GM19238 (cell line): ENCODE results near the gene CACNA2D2.
"Not testable (repeated sequence)": the region's sequence is repeated elsewhere in the genome, so short reads cannot be mapped to it uniquely, and the experiment has no call there.

Source experiments
- DNase-seq: peaks from one replicate; pipeline ENCODE4 v3.0.0; 2011; ENCODE audit warnings: low spot score; ENCODE audit not compliant: insufficient read length

CACNA2D2 gene

GRCh38 chr3:50530001-50530970 is 26.9 kb upstream of the CACNA2D2 start:
- DNase-seq: no peak

- peak; percentile 51 for DNase-seq
These were observed 22.6 kb upstream of the CACNA2D2 start for GRCh38 chr3:50525987-50526386.

- DNase-seq: no peak
These were observed 21.9 kb upstream of the CACNA2D2 start for GRCh38 chr3:50525191-50525910.

- DNase-seq: no peak
These were observed 21.3 kb upstream of the CACNA2D2 start for GRCh38 chr3:50524746-50525145.

GRCh38 chr3:50523279-50523811 is 19.9 kb upstream of the CACNA2D2 start:
- no peak for DNase-seq

- no peak for DNase-seq
These were observed 18.1 kb upstream of the CACNA2D2 start for GRCh38 chr3:50521572-50521971.

- no peak for DNase-seq
These were observed 17.4 kb upstream of the CACNA2D2 start for GRCh38 chr3:50520849-50521248.

- peak; percentile 66 for DNase-seq
These were observed 16.1 kb upstream of the CACNA2D2 start for GRCh38 chr3:50519471-50520089.

- no peak for DNase-seq
These were observed 15.0 kb upstream of the CACNA2D2 start for GRCh38 chr3:50518436-50518835.

GRCh38 chr3:50517721-50518206 is 14.3 kb upstream of the CACNA2D2 start:
- no peak for DNase-seq

GRCh38 chr3:50516440-50516871 is 13.0 kb upstream of the CACNA2D2 start:
- DNase-seq: no peak

GRCh38 chr3:50515565-50516439 is 12.4 kb upstream of the CACNA2D2 start:
- DNase-seq: no peak

GRCh38 chr3:50512908-50513307 is 9.5 kb upstream of the CACNA2D2 start:
- not testable (repeated sequence) for DNase-seq

- no peak for DNase-seq
These were observed 8.7 kb upstream of the CACNA2D2 start for GRCh38 chr3:50512131-50512530.

GRCh38 chr3:50510325-50510724 is 6.9 kb upstream of the CACNA2D2 start:
- no peak for DNase-seq

- no peak for DNase-seq
These were observed 6.3 kb upstream of the CACNA2D2 start for GRCh38 chr3:50509715-50510114.

- no peak for DNase-seq
These were observed 5.4 kb upstream of the CACNA2D2 start for GRCh38 chr3:50508821-50509220.

GRCh38 chr3:50506169-50506568 is 2.7 kb upstream of the CACNA2D2 start:
- DNase-seq: no peak

GRCh38 chr3:50504681-50505080 is 1.2 kb upstream of the CACNA2D2 start:
- no peak for DNase-seq
